SKM-1 (cell line): ENCODE measurements around the gene CRHR2.
"Not testable (repeated sequence)": the region's sequence is repeated elsewhere in the genome, so short reads cannot be mapped to it uniquely, and the experiment has no call there.

ENCODE experiments used
- DNase-seq: peaks from one replicate; lab custom pipeline; 2025; ENCODE audit not compliant: unreplicated experiment; lab: John Stamatoyannopoulos, UW

Gene CRHR2

GRCh38 chr7:30656006-30656957, 26.0 kb downstream of the CRHR2 start:
- no peak for DNase-seq

DNA sequence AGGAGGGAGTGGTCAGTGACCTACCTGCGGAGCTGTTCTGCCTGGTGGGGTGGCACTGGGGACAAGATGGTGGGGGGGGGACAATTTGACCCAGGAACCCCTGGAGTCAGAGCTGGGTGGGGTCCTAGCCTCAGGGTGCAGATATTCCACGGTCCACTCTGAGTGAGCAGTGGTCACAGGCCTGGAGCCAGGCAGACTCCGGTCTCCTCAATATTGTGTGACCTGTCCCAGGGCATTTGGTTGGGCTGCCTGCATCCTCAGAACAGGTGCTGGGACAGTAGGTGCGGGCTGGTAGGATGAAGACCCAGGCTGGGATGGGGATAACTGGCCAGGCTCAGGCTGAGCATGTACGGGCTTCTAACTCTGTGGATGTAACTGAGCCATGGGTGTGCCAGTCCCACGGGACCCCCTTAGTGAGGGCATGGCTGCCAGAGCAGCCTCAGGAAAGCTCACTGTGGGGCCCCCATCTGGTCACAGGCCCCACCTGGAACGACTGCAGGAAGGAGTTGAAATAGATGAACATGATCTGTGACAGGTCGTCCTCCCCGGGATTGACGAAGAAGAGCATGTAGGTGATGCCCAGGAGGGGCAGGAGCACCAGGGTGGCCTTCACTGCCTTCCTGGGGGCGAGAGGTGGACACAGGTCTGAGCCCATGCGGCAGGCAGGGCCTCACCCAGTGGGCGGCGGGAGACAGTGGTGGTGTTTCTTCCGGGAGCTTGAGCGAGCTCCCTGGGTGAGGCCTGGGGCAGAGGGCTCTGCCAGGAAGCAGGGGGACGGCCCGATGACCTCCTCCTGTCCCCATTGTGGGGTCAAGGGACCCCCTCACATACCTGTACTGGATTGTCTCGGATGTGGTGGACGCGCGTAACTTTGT, 26.9 kb downstream of the CRHR2 start:
- DNase-seq = no peak

DNA sequence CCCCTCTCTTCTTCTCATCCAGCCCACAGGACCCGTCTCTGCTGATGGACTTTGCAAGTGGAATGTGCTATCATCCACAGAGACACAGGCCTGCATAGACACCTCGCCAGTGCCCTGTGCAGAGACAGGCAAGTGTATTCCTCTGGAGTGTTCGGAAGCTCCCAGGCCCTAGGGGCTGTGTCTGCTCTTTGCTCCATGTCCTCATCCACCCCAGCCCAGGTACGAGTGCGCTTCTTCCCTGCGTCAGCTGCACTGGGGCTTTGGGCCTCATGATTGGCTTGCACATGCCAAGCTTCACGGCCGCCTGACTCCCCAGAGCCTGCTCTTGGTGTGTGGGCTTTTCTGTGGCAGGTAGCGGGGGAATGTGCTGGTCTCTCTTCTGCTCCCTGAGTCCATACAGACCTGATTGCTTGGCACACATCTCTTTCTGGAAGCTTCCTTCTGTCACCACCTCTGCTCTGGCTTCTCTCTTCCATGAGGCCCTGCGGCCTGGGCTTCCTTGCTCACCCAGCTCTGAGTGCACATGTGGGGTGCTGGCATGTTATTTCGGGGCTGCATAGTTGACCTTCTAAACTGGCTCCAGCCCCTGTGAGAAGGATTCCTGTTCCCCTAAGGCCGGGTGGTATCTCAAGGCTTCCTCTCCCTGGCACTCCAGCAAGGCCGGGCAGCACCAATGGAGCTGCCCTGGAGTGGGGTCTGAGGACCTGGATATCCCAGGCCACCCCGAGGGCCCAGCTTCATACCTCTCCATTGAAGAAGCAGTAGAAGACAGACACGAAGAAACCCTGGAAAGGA, 27.8 kb downstream of the CRHR2 start:
- no peak for DNase-seq

- no peak for DNase-seq
Observed at GRCh38 chr7:30652698-30653641, 29.3 kb downstream of the CRHR2 start.

GRCh38 chr7:30652132-30652531, 30.1 kb downstream of the CRHR2 start:
- DNase-seq = no peak

- DNase-seq = no peak
Observed at GRCh38 chr7:30650421-30650808, 31.8 kb downstream of the CRHR2 start.

GRCh38 chr7:30649717-30650420, 32.4 kb downstream of the CRHR2 start:
- no peak for DNase-seq

DNA sequence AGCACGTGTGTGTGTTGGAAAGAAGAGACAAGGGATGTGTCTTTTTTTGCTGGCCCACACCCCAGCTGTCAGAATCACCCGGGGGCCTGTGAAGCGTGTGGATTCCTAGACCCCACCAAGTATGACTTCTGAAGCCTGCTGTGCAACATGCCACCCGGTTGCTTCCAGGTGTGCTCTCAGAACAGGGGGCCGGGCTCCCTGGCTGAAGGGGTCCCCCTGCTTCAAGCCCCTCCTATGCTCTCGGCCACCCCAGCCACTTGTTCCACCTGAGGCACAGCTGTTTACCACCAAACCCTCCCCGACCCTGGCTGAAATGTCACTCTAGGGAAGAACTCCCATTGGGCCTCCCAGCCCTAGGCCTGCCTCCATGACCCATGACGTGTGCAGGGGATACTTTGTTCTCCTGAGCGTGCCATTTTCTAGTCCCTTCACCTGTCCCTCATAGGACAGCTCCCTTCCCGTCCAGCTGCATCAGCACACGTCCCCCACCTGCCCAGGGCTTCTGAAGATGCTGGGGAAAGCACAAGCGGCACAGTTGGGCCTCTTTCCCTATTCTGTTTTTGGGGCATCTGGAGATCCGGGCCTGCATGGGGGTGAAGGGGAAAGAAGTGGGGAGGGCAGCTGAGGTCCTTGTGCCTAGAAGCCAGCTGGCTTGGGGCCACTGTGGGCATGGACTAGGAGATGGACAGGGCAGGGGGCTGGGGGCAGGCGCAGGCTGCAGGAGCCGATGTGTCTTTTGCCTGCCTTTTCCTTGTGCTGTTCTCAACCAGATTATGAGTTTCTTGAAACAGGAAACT, 33.3 kb downstream of the CRHR2 start:
- no peak for DNase-seq

- no peak for DNase-seq
Observed at GRCh38 chr7:30647589-30648364, 34.5 kb downstream of the CRHR2 start.

DNA sequence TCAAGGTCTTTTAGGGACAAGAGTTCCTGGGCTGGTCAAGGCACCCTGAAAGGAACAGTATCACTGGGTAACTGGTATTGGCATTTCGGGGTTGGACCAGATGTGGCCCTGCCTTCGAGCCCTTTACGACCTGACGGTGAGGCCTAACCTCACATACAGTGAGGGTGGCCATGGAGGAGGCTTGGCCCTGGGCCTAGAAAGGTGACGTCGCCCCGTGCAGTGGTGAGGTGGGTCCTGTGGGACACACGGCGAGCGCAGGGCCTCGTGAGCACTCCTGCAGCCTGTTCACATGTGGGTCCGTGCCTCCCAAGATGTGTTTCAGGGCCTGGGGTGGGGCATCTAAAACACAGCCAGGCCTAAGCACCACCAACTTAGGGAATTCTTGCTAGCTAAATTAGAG, 36.1 kb downstream of the CRHR2 start:
- no peak for DNase-seq

- no peak for DNase-seq
Observed at GRCh38 chr7:30645661-30646060, 36.6 kb downstream of the CRHR2 start.

DNA sequence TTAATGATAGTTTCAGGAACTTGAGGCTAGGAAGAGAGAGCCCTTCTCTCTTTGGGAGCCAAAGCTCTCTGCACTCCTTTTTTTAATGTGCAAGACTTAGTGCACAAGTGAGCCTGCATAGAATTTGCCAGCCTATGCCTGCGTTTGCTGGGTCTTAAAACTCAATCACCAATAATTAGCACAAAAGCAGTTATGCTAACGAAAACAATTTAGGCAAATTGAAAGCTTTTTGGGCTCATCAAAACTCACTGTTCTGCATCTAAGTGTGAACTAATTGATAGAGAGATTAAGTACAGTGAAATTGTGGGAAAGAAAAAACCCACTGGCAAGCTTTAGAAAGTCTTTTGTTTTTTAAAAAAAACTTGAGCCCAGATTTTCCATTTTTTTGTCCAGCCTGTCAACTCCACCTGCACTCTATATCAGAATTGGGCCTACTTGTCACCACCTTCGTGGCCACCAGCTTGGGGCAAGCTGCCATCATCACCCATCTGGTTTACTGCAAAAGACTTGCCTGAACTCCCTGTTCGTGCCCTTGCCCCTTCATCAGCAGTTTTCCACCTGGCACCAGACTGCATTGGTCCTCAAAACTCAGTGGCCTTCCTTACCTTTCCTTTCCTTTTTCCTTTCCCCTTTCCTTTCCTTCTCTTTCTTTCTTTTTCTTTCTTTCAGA, 37.8 kb downstream of the CRHR2 start:
- DNase-seq = no peak

DNA sequence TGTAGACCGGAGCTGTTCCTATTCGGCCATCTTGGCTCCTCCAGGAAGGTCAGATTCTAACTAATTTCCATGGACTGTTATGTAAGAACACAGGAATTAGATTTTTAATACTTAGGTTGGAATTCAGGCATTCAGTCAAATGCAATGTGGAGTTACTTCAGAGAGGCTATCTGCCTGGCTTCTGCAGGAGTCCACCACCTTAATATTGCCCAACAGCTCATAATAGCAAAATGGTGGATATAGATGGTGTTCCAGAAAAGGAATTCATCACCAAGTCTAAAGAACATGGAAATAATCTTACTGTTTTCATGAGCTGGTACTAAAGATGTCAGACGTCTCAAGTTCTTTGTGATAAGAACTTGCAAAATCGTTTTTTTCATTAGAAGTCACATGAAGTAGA, 39.5 kb downstream of the CRHR2 start:
- no peak for DNase-seq

DNA sequence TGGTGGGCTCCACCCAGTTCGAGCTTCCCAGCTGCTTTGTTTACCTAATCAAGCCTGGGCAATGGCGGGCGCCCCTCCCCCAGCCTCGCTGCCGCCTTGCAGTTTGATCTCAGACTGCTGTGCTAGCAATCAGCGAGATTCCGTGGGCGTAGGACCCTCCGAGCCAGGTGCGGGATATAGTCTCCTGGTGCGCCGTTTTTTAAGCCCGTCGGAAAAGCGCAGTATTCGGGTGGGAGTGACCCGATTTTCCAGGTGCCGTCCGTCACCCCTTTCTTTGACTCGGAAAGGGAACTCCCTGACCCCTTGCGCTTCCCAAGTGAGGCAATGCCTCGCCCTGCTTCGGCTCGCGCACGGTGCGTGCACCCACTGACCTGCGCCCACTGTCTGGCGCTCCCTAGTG, 39.9 kb downstream of the CRHR2 start:
- not testable (repeated sequence) for DNase-seq

GRCh38 chr7:30635798-30636197, 46.5 kb downstream of the CRHR2 start:
- no peak for DNase-seq

GRCh38 chr7:30634634-30635201, 47.5 kb downstream of the CRHR2 start:
- no peak for DNase-seq

DNA sequence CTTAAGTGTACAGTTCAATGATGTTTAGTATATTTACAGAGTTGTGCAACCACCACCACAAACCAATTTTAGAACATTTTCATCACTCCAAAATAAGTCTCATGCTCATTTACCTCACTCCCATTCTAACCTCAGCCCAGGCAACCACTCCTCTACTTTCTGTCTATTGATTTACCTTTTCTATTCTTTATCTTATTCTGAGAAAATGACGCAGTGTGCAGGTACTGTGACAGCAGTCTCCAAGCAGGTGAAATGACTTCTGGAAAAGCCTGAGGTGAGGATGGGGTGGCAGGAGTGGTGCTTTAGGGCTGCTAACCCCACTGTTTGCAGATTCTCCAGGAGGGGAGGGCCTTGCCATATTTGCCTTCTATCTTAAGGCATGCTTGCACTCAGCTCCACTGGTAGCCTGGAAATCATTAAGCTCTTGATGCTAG, 48.0 kb downstream of the CRHR2 start:
- no peak for DNase-seq
